Measurements from ENCODE around the gene ARL4C.
A peak's percentile ranks its signal among the peaks of the same experiment; 100 is the strongest.

ARL4C gene

DNA sequence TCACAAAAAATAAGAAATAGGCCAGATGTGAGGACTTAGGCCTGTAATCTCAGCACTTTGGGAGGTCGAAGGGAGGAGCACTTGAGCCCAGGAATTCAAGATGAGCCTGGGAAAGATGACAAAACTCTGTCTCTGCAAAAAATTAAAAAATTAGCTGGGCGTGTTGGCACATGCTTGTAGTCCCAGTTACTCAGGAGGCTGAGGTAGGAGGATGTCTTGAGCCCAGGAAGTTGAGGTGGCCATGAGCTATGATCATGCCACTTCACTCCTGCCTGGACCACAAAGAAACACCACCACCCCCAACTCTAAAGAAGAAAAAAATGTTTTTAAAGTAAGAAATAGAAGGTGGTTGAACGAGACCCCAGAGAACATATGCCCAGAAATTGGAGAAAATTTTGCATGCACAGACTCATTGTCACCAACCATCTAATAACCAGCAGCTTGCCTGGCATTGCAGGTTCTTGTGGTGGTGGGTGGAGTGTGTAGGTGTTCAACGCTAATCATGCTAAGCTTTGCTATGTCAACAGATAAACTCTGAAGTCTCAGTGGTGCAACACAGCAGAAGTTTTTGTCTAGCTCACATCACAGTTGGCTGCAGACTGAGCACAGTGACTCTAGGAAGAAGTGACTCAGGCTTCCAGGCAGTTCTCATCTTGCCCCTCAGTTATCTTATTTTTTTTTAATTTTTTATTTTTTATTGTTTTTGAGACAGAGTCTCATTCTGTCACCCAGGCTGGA is 18.6 kb downstream of the ARL4C start:
- H3K27ac ChIP-seq (ENCODE audit: extremely low read depth, low read depth, low read length) = no peak overlapping the region
- ChIA-PET CTCF (no interaction called here), POLR2A (interaction anchor here (0.5 to 1.4 kb wide), 2 partner anchors 11 to 29 kb away, joined by 3 read pairs; no protein-coding TSS in a partner anchor)
- no peaks in the 10 kb centered on the region for H3K9me3 ChIP-seq (ENCODE audit: control insufficient read depth, insufficient read depth, low read depth, low read length)
- no peak overlapping the region for H3K4me3 ChIP-seq (ENCODE audit: low read depth, low read length)
- H3K36me3 ChIP-seq (ENCODE audit: control insufficient read depth in 2 of 2, insufficient read depth in 1 of 2, low read length in 2 of 2) = no peaks in the 10 kb centered on the region
- no peaks in the 10 kb centered on the region for H3K4me1 ChIP-seq (ENCODE audit: control insufficient read depth, insufficient read depth, low read length)
- no peak for TF ChIP-seq ZEB2 (tag by site-specific recombination; IDR thresholded peaks at IDR 0.05)
- TF ChIP-seq, protein P1, sequence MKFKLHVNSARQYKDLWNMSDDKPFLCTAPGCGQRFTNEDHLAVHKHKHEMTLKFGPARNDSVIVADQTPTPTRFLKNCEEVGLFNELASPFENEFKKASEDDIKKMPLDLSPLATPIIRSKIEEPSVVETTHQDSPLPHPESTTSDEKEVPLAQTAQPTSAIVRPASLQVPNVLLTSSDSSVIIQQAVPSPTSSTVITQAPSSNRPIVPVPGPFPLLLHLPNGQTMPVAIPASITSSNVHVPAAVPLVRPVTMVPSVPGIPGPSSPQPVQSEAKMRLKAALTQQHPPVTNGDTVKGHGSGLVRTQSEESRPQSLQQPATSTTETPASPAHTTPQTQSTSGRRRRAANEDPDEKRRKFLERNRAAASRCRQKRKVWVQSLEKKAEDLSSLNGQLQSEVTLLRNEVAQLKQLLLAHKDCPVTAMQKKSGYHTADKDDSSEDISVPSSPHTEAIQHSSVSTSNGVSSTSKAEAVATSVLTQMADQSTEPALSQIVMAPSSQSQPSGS (tag by site-specific recombination; IDR thresholded peaks at IDR 0.05; ENCODE audit: low read depth) = no peak
- TF ChIP-seq ZNF785 (tag by site-specific recombination; IDR thresholded peaks at IDR 0.05) = no peak
- no peak for TF ChIP-seq OVOL3 (tag by site-specific recombination; IDR thresholded peaks at IDR 0.05)
- peak; percentile 80 for TF ChIP-seq ZFHX2 (tag by site-specific recombination; conservative IDR thresholded peaks at IDR 0.05)
- TF ChIP-seq, protein P2, sequence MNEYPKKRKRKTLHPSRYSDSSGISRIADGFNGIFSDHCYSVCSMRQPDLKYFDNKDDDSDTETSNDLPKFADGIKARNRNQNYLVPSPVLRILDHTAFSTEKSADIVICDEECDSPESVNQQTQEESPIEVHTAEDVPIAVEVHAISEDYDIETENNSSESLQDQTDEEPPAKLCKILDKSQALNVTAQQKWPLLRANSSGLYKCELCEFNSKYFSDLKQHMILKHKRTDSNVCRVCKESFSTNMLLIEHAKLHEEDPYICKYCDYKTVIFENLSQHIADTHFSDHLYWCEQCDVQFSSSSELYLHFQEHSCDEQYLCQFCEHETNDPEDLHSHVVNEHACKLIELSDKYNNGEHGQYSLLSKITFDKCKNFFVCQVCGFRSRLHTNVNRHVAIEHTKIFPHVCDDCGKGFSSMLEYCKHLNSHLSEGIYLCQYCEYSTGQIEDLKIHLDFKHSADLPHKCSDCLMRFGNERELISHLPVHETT (tag by site-specific recombination; IDR thresholded peaks at IDR 0.05) = no peak
- no peak for TF ChIP-seq ZNF146 (tag by site-specific recombination; IDR thresholded peaks at IDR 0.05)
- TF ChIP-seq OSR2 (tag by site-specific recombination; IDR thresholded peaks at IDR 0.05) = no peak
- TF ChIP-seq ZNF843 (tag by site-specific recombination; IDR thresholded peaks at IDR 0.05) = no peak
- peak; percentile 57 for TF ChIP-seq EGR2 (tag by site-specific recombination; IDR thresholded peaks at IDR 0.05; ENCODE audit: low read depth)
- no peak for TF ChIP-seq ZNF132 (tag by site-specific recombination; IDR thresholded peaks at IDR 0.05; ENCODE audit: borderline replicate concordance)

DNA sequence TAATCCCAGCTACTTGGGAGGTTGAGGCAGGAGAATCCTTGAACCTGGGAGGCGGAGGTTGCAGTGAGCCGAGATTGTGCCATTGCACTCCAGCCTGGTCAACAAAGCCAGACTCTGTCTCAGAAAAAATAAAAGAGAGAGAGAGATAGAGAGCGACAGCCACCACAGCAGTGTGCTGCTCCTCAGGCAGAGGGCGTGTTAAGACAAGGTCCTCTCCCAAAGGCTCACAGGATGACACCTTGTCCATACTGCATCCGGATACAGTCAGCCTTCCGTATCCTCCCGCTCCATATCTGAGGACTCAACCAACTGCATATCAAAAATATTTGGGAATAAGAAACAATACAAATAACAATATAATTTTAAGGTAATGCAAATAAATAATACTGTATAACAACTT is 20.1 kb downstream of the ARL4C start:
- Histone ChIP-seq H3K4me1 (ENCODE audit: control insufficient read depth, insufficient read depth, low read length) (no peaks in the 10 kb centered on the region), H3K36me3 (ENCODE audit: control insufficient read depth in 2 of 2, insufficient read depth in 1 of 2, low read length in 2 of 2) (no peaks in the 10 kb centered on the region), H3K4me3 (ENCODE audit: low read depth, low read length) (no peak overlapping the region), H3K27ac (ENCODE audit: extremely low read depth, low read depth, low read length) (no peak overlapping the region), H3K9me3 (ENCODE audit: control insufficient read depth, insufficient read depth, low read depth, low read length) (no peaks in the 10 kb centered on the region)
- TF ChIP-seq ZBTB20 (tag by site-specific recombination; IDR thresholded peaks at IDR 0.05) (no peak), ZNF37A (tag by site-specific recombination; IDR thresholded peaks at IDR 0.05) (no peak), ZNF529 (tag by site-specific recombination; IDR thresholded peaks at IDR 0.05; ENCODE audit: insufficient replicate concordance) (no peak), ZNF366 (tag by site-specific recombination; conservative IDR thresholded peaks at IDR 0.05) (no peak), ZNF174 (tag by site-specific recombination; IDR thresholded peaks at IDR 0.05) (no peak), ZNF544 (tag by site-specific recombination; IDR thresholded peaks at IDR 0.05) (no peak), ZIC2 (tag by site-specific recombination; IDR thresholded peaks at IDR 0.05) (no peak), KLF16 (tag by site-specific recombination; IDR thresholded peaks at IDR 0.05) (no peak), ZNF16 (tag by site-specific recombination; IDR thresholded peaks at IDR 0.05; ENCODE audit: low read depth) (no peak), BCL11A (tag by site-specific recombination; IDR thresholded peaks at IDR 0.05; ENCODE audit: low read depth) (no peak), ZNF830 (tag by site-specific recombination; IDR thresholded peaks at IDR 0.05; ENCODE audit: low read depth) (no peak), ZNF747 (tag by site-specific recombination; IDR thresholded peaks at IDR 0.05) (no peak), SP7 (tag by site-specific recombination; IDR thresholded peaks at IDR 0.05) (no peak)
- TF ChIP-seq, protein P3, sequence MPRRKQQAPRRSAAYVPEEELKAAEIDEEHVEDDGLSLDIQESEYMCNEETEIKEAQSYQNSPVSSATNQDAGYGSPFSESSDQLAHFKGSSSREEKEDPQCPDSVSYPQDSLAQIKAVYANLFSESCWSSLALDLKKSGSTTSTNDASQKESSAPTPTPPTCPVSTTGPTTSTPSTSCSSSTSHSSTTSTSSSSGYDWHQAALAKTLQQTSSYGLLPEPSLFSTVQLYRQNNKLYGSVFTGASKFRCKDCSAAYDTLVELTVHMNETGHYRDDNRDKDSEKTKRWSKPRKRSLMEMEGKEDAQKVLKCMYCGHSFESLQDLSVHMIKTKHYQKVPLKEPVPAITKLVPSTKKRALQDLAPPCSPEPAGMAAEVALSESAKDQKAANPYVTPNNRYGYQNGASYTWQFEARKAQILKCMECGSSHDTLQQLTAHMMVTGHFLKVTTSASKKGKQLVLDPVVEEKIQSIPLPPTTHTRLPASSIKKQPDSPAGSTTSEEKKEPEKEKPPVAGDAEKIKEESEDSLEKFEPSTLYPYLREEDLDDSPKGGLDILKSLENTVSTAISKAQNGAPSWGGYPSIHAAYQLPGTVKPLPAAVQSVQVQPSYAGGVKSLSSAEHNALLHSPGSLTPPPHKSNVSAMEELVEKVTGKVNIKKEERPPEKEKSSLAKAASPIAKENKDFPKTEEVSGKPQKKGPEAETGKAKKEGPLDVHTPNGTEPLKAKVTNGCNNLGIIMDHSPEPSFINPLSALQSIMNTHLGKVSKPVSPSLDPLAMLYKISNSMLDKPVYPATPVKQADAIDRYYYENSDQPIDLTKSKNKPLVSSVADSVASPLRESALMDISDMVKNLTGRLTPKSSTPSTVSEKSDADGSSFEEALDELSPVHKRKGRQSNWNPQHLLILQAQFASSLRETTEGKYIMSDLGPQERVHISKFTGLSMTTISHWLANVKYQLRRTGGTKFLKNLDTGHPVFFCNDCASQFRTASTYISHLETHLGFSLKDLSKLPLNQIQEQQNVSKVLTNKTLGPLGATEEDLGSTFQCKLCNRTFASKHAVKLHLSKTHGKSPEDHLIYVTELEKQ (tag by site-specific recombination; IDR thresholded peaks at IDR 0.05; ENCODE audit: borderline replicate concordance) = no peak
- TF ChIP-seq, protein P4, sequence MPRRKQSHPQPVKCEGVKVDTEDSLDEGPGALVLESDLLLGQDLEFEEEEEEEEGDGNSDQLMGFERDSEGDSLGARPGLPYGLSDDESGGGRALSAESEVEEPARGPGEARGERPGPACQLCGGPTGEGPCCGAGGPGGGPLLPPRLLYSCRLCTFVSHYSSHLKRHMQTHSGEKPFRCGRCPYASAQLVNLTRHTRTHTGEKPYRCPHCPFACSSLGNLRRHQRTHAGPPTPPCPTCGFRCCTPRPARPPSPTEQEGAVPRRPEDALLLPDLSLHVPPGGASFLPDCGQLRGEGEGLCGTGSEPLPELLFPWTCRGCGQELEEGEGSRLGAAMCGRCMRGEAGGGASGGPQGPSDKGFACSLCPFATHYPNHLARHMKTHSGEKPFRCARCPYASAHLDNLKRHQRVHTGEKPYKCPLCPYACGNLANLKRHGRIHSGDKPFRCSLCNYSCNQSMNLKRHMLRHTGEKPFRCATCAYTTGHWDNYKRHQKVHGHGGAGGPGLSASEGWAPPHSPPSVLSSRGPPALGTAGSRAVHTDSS (tag by site-specific recombination; IDR thresholded peaks at IDR 0.05) = no peak
- TF ChIP-seq, protein P5, sequence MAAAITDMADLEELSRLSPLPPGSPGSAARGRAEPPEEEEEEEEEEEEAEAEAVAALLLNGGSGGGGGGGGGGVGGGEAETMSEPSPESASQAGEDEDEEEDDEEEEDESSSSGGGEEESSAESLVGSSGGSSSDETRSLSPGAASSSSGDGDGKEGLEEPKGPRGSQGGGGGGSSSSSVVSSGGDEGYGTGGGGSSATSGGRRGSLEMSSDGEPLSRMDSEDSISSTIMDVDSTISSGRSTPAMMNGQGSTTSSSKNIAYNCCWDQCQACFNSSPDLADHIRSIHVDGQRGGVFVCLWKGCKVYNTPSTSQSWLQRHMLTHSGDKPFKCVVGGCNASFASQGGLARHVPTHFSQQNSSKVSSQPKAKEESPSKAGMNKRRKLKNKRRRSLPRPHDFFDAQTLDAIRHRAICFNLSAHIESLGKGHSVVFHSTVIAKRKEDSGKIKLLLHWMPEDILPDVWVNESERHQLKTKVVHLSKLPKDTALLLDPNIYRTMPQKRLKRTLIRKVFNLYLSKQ (tag by site-specific recombination; IDR thresholded peaks at IDR 0.05; ENCODE audit: borderline replicate concordance) = no peak
- CTCF ChIA-PET = no interaction called here
- POLR2A ChIA-PET = no interaction called here
